Stomach (tissue), 9 donors: Measurements from ENCODE around the gene IL33. TPM values are rescaled to one million over a fixed set of nuclear protein-coding genes. Genes with fewer than 3 reads are reported as not detected.

ENCODE experiments used
- DNase-seq, 2 donors: peaks; one replicate each; pipeline versions ENCODE4 v3.0.0 to v3.0.0-alpha.2; 2013 to 2019
- H3K27ac ChIP-seq, 5 donors: fragments of 200-600 bp in 4 of 5; sonication (generic) in 4 of 5; one replicate each; pipeline ENCODE4 v1.5.1; 2013 to 2019; ENCODE audit warnings: mild to moderate bottlenecking in 1 of 5, moderate library complexity in 1 of 5
- H3K27me3 ChIP-seq, 3 donors: fragments of 200-600 bp; sonication (generic); one replicate each; pipeline ENCODE4 v1.5.1; 2017 to 2019; ENCODE audit warnings: mixed run types in 1 of 3
- H3K36me3 ChIP-seq, 4 donors: fragments of 200-600 bp; sonication (generic); 1 replicate in 3 of 4; 2 replicates in 1 of 4; pipeline ENCODE4 v1.5.1; 2016 to 2019
- H3K4me1 ChIP-seq, 4 donors: fragments of 200-600 bp; sonication (generic); one replicate each; pipeline ENCODE4 v1.5.1; 2016 to 2019
- H3K4me3 ChIP-seq, 4 donors: fragments of 200-600 bp; sonication (generic) in 3 of 4; one replicate each; pipeline ENCODE4 v1.5.1; 2016 to 2019; ENCODE audit warnings: mild to moderate bottlenecking in 1 of 4
- H3K9me3 ChIP-seq, 4 donors: fragments of 200-600 bp; sonication (generic); one replicate each; pipeline ENCODE4 v1.5.1; 2016 to 2019
- EP300 ChIP-seq: sonication (generic); formaldehyde crosslinking; IDR thresholded peaks from one replicate; pipeline ENCODE4 v1.6.1; 2017; ENCODE audit warnings: antibody characterized with exemption
- POLR2A ChIP-seq, 4 donors: fragments of 450-650 bp; IDR thresholded peaks; one replicate each; pipeline ENCODE4 v1.6.1; 2016; ENCODE audit warnings: antibody characterized with exemption in 4 of 4, control low read depth in 2 of 4, mild to moderate bottlenecking in 1 of 4, moderate library complexity in 1 of 4
- POLR2AphosphoS5 ChIP-seq, 3 donors: sonication (generic); formaldehyde crosslinking; IDR thresholded peaks; one replicate each; pipeline ENCODE4 v1.6.1; 2016; ENCODE audit warnings: antibody characterized with exemption in 3 of 3
- WGBS, 5 donors: extraction: QIAGEN DNeasy Blood & Tissue Kit in 3 of 5; methylation state at CpG; one replicate each; pipeline versions ENCODE4 v1.1.5 to v1.1.7; 2013 to 2018; 5-methylcytosine and 5-hydroxymethylcytosine counted together
- intact Hi-C: fragments of 100-400 bp; cut with DNase I; formaldehyde crosslinking; loops from one replicate; pipeline ENCODE4 v1.15.1; 2023; ENCODE audit warnings: low total_unique reads
- polyA plus RNA-seq, 3 donors: library from polyadenylated mRNA; stranded (reverse); fragments of 200-250 nt; gene quantifications; one replicate each; pipeline ENCODE4 v1.2.3, GENCODE V29; 2013
- total RNA-seq, 5 donors: library from RNA; depleted of rRNA; stranded (reverse); fragments of >200 nt; gene quantifications; one replicate each; pipeline versions ENCODE4 v1.1.0 to v1.2.3, GENCODE V29; 2014 to 2016
- TF ChIP-seq, protein P1 (sequence below), 7 experiments: fragments of 450-650 bp in 4 of 7; fragments of 200-600 bp in 3 of 7; sonication (generic) in 3 of 7; IDR thresholded peaks; one replicate each; pipeline ENCODE4 v1.5.1; 2016 to 2019; ENCODE audit warnings: antibody characterized with exemption in 7 of 7, control low read depth in 2 of 7, mild to moderate bottlenecking in 1 of 7
- donor health status: healthy with polysubstance abuse.
- donor health status: Bipolar disorder and iron deficiency.
- donor health status: healthy.

IL33 gene
- total and polyA plus RNA-seq, 8 donors, result 2.9 to 189 (median 26.7) TPM

- H3K4me3 ChIP-seq, result no peak overlapping the region
- H3K9me3 ChIP-seq, result no peaks in the 10 kb centered on the region
- intact Hi-C loops, result loop anchor here (10.0 kb wide), 1 partner anchor 108 kb away; no protein-coding TSS in a partner anchor
- no peaks in the 10 kb centered on the region for H3K36me3 ChIP-seq
- no peaks in the 10 kb centered on the region for H3K27me3 ChIP-seq
- H3K4me1 ChIP-seq, result no peaks in the 10 kb centered on the region
- no peak overlapping the region for H3K27ac ChIP-seq
- TF ChIP-seq POLR2A (IDR thresholded peaks at IDR 0.05), result no peak
- peak in 1 of 3 donors; percentile 30 for TF ChIP-seq POLR2AphosphoS5 (IDR thresholded peaks at IDR 0.05)
- DNase-seq, result peak in 1 of 2 donors; percentile 34
Observed at GRCh38 chr9:6302417-6302816, 86.8 kb downstream of the IL33 start.

DNA sequence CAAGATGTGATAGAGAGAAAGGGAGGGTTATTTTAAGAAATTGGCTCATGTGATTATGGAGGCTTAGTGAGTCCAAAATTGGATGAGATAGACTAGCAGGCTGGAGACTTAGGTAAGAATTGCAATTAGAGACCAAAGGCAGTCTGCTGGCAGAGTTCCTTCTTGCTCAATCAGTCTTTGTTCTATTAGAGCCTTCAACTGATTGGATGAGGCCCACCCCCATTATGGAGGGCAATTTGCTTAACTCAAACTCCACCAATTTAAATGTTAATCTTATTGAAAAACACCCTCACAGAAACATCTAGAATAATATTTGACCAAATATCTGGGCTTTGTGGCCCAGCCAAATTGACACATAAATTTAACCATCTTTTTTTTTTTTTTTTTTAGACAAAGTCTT, 88.6 kb downstream of the IL33 start:
- Histone ChIP-seq H3K27ac (no peak overlapping the region), H3K4me3 (no peak overlapping the region), H3K4me1 (no peaks in the 10 kb centered on the region), H3K36me3 (no peaks in the 10 kb centered on the region), H3K9me3 (no peaks in the 10 kb centered on the region), H3K27me3 (no peaks in the 10 kb centered on the region)
- intact Hi-C loops, result loop anchor here (10.0 kb wide), 1 partner anchor 109 kb away; no protein-coding TSS in a partner anchor
- DNase-seq, result no peak
- TF ChIP-seq EP300 (no peak), POLR2A (IDR thresholded peaks at IDR 0.05) (no peak), POLR2AphosphoS5 (IDR thresholded peaks at IDR 0.05) (no peak)
- TF ChIP-seq, protein P1, sequence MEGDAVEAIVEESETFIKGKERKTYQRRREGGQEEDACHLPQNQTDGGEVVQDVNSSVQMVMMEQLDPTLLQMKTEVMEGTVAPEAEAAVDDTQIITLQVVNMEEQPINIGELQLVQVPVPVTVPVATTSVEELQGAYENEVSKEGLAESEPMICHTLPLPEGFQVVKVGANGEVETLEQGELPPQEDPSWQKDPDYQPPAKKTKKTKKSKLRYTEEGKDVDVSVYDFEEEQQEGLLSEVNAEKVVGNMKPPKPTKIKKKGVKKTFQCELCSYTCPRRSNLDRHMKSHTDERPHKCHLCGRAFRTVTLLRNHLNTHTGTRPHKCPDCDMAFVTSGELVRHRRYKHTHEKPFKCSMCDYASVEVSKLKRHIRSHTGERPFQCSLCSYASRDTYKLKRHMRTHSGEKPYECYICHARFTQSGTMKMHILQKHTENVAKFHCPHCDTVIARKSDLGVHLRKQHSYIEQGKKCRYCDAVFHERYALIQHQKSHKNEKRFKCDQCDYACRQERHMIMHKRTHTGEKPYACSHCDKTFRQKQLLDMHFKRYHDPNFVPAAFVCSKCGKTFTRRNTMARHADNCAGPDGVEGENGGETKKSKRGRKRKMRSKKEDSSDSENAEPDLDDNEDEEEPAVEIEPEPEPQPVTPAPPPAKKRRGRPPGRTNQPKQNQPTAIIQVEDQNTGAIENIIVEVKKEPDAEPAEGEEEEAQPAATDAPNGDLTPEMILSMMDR (IDR thresholded peaks at IDR 0.05), result no peak

- peak in 1 of 2 donors; percentile 70 for DNase-seq
- peaks cover 0 to 5% (median 0%) of the 10 kb centered on the region in 3 donors for H3K27me3 ChIP-seq
- no peaks in the 10 kb centered on the region for H3K4me1 ChIP-seq
- TF ChIP-seq EP300 (no peak), POLR2A (IDR thresholded peaks at IDR 0.05) (no peak), POLR2AphosphoS5 (IDR thresholded peaks at IDR 0.05) (no peak)
- TF ChIP-seq, protein P1 (IDR thresholded peaks at IDR 0.05), result peak in 4 of 7 experiments; percentile 17 to 69 (median 52)
- H3K9me3 ChIP-seq, result no peaks in the 10 kb centered on the region
- 84 to 95% (median 90%) methylated on average over 2 of the region's 2 CpGs for WGBS, 5 donors
- intact Hi-C loops, result loop anchor here (5.0 to 10.0 kb wide), 2 partner anchors 111 to 419 kb away; no protein-coding TSS in a partner anchor
- no peaks in the 10 kb centered on the region for H3K36me3 ChIP-seq
- H3K4me3 ChIP-seq, result no peak overlapping the region
- H3K27ac ChIP-seq, result no peak overlapping the region
Observed at GRCh38 chr9:6305954-6306563, 90.5 kb downstream of the IL33 start.

Other genes with a start within 250 kb of the IL33 start
- gene RANBP6, start 200.2 kb upstream of the IL33 start, total RNA-seq, result 10 to 100 TPM in 3 of 5 donors, 1 to 10 TPM in 2; 1.7 to 34.8 (median 11.6) TPM
- 1 to 10 TPM; 3.7 to 7.1 (median 3.7) TPM for gene RANBP6, start 200.2 kb upstream of the IL33 start, polyA plus RNA-seq
- gene TPD52L3, start 112.6 kb downstream of the IL33 start, total RNA-seq, result not detected
- not detected for gene TPD52L3, start 112.6 kb downstream of the IL33 start, polyA plus RNA-seq
- 100 to 1,000 TPM in 1 of 5 donors, 10 to 100 TPM in 4; 42.6 to 114 (median 57.1) TPM for gene UHRF2, start 197.4 kb downstream of the IL33 start, total RNA-seq
- 10 to 100 TPM in 2 of 3 donors, 1 to 10 TPM in 1; 9.4 to 18.4 (median 10.2) TPM for gene UHRF2, start 197.4 kb downstream of the IL33 start, polyA plus RNA-seq